SK-N-DZ (cell line): ENCODE data around the gene RCAN1.
"Not testable (repeated sequence)": the region's sequence is repeated elsewhere in the genome, so short reads cannot be mapped to it uniquely, and the experiment has no call there.

Experiments
- DNase-seq: peaks from one replicate; pipeline ENCODE4 v3.0.0-alpha.2; 2015; ENCODE audit warnings: low spot score

Gene RCAN1

DNA sequence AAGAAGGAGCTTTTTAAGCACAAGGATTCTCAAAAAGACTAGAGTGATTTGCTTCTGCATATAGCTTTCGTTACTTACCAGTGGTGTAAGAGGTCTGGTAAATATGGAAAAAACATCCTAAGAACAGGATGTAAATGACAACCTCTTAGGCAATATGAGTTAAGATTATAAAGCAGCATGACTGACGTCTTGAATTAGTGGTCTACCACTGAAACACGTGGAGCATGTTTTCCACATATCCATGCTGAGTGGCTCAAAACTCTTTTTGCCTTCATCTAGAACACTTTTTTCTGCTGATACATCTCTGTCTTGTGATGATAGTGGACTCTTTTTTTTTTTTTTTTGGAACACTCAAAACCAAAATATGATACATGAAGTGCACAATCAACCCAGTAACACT is 44.6 kb downstream of the RCAN1 start:
- no peak for DNase-seq

DNA sequence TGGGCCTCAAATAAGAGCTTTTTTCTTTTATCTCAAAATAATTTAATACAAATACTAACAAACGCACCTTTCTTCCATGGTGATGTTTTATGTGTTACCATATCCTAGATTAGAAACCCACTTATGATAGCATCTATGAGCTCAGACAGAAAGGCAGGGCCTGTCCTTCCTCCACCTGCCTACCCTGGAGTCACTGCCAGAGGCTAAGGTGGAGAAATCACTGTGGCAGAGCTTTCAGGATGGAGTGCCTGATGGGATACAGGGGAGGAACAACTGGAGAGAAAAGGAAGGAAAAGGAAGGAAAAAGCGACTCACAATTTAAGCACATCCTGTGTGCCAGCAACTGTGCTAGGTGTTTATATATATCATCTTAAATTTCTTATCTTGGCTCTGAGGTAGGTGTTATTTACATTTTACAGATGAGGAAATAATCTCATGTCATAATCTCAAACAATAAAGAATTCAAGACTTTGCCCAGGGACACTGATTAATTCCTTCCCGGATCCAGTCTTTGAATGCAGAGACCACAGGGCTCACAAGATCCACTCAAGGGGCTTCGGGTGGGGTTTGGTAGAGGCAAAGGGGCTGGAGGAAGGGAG is 45.4 kb downstream of the RCAN1 start:
- DNase-seq = no peak

DNA sequence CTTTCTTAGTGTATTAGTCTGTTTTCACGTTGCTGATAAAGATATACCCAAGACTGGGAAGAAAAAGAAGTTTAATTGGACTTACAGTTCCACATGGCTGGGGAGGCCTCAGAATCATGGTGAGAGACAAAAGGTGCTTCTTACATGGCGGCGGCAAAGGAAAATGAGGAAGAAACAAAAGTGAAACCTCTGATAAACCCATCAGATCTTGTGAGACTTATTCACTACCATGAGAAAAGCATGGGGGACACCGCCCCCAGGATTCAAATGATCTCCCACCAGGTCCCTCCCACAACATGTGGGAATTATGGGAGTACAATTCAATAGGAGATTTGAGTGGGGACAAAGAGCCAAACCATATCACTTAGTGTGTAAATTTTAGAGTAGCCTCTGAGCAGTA is 46.1 kb downstream of the RCAN1 start:
- not testable (repeated sequence) for DNase-seq

DNA sequence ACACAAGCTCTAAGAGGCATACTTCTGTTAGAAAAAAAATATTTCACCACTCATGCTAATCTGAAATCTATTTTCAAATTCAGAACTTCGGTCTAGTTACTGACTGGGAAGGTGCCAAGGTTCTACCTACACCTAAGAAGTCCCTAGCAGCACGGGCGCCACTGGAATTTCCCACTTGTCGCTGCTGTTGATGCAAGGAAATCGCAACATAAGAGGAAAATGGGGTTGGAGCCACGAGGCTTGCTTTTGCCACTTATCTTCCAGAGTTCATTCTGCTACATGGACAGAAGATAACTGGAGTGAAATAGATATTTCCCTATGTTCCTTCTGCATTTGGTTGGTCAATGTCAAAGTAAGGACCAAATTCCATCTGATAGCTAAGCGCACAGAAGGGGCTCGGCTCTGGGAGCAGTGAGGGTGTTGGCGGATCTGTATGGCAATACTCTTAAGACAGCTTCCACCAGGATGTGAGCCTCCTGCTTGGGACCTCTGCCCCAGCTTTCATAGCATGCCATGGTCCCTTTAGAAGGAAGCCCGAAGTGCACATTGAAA is 47.2 kb downstream of the RCAN1 start:
- DNase-seq = no peak

DNA sequence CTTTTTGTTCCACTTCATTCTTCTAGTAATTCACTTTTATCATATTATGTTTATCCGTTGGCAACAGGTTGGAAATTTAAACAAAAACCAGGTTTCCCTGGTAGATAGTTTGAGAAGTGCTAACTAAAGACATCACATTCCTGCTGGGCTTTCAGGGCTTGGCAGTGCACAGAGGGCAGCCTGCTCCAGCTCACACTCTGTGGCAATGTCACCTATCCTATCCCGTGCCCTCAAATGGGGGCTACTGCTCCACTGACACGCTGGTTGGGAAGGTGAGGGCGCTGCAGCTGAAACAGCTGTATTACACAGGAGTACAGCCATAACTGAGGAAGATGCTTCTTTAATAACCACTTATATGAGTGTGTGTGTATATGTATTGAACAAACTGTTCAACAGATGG is 49.7 kb downstream of the RCAN1 start:
- no peak for DNase-seq

DNA sequence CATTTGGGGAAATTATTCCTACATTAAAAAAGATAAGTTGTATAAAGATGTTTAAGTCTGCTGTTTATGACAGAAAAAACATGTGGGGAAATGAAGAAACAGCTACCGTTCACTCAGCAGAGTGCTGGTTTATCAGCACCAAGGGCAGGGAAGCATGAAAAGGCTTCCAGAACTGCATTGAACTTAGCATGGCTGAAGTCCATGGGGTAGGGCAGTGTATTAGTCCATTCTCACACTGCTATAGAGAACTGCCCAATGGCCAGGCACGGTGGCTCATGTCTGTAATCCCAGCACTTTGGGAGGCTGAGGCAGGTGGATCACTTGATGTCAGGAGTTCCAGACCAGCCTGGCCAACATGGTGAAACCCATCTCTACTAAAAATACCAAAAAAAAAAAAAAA is 51.5 kb downstream of the RCAN1 start:
- not testable (repeated sequence) for DNase-seq

DNA sequence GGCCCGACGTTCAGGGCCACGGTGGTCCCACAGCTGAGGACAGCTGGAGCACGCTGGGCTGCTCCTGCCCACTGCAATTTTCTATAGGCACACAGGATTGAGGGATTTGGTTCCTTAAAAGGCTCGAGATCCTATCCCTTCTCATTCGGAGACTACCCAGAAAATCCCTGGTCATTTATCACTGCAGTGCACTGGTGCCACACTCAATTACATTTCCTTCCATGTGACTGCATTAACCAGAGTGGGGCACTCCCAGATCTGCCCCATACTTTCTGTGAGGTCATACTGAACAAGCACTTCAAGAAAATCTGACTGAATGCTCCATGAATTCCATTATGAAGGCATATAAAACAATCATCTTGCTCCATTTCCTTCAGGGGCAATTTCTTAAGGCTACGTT is 53.1 kb downstream of the RCAN1 start:
- DNase-seq = no peak

DNA sequence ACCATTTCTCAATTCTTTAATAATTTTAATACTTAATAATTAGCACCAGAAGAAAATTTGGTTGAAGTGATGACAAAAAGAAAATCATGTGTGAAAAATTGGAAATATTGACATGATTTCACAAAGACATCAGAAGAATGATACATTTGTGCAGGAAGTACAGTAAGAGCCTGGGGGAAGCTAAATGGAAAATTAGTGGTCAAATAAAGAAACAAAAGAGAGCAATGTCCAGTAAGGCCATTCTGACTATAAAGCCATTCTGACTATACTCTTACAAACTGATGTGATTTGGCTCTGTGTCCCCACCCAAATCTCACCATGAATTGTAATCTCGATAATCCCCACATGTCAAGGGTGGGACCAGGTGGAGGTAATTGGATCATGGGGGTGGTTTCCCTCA is 54.3 kb downstream of the RCAN1 start:
- no peak for DNase-seq

DNA sequence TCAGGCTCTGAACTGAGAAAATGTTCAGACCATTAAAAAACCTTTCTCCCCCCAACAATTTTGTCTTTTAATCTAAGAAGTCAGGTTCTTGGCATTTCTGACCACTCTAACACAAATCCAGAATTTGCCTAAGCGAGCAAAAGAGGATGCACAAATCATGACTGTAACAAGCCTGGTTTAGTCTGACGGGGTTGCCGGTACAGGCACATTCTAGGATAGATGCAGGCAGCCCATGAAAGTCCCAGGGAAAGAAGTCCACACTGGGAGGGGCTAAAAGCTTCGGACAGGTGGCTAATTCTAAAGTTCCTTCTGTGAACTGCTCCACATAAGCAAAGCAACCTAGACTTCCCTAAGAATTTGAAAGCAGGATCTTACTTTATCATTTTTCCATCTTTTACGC is 54.9 kb downstream of the RCAN1 start:
- no peak for DNase-seq

DNA sequence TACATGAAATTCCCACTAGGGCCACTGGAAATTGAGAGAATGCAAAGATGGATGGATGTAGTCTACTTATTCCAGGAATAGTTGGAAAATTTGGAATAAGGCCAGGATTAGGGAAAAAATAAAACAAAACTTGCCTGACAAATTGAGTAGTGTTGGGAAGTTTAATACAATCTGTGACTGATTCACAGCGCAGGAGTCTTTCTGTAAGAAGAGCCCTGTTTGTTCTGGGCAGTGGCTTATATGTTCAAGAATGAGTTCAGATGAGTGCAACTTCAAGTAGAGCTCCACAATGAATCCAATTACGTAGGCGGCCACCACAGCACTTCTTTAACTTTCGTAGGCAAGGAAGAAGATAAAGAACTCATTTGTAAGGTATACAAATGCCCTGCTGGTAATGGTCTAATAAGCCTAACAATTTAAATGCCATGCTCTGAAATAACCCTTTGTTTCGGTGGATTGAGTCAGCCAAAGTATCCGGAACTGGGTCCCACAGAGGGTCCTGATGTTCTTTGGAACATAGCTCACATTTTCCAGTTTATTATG is 55.8 kb downstream of the RCAN1 start:
- DNase-seq = no peak

DNA sequence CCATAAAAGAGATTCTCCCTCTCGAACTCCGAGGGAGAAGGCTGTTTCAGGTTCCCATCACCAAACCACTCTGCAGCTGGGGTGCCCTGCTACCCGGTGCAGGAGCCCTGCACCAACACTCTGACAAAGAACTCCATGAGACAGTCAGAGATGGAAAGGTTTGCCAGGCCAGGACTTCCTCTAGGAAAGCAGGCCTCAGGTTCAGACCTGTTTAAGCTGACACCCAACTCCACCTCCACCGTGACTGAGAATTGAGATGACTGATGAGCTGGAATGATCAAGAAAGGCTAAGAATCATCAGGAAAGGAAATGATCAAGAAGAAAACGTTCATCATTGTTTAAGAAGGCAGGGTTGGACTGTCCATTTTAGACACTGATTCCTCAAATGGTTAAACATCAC is 56.7 kb downstream of the RCAN1 start:
- DNase-seq = no peak

DNA sequence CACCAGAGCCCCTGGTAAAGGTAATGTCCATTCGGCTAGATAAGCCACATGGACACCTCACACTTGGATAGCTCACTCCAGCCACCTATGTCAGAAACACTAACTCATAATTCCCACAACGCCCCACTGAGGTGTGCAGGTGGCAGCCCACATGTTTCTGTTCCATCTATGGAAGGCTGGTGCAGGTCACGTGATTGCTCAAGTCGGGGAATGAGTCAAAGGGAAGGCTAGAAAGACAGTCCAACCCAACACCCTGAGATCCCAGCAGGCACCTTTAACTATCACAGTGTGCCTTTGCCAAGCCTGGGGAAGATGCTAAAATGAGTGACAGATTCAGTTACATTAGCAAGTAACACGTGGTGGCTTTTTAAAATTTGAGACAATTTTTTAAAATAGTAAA is 57.7 kb downstream of the RCAN1 start:
- DNase-seq = no peak

DNA sequence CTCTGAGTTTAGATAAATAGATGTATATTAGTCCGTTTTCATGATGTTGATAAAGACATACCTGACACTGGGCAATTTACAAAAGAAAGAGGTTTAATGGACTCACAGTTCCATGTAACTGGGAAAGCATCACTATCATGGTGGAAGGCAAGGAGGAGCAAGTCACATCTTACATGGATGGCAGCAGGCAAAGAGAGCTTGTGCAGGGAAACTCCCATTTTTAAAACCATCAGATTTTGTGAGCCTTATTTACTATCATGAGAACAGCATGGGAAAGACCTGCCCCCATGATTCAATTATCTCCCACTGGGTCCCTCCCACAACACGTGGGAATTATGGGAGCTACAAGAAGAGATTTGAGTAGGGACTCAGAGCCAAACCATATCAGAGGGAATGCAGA is 60.2 kb downstream of the RCAN1 start:
- DNase-seq = not testable (repeated sequence)

DNA sequence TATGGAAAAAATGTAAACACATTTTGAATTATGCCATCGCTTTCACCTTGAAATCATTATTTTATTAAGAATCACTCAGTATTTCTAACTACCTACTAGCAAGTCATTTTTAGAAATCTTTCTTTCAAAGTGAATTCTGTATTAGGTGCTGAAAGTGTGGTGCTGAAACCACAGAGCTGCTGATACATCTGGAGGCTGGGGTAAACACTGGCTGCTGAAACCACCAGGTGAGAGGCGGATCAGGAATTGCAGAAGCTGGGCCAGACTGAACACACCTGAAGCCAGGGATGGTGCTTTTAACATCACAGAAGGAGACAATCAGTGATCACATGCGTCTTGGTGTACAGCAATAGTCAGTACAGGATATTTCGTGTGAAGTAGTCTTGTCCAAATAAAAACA is 60.7 kb downstream of the RCAN1 start:
- no peak for DNase-seq

DNA sequence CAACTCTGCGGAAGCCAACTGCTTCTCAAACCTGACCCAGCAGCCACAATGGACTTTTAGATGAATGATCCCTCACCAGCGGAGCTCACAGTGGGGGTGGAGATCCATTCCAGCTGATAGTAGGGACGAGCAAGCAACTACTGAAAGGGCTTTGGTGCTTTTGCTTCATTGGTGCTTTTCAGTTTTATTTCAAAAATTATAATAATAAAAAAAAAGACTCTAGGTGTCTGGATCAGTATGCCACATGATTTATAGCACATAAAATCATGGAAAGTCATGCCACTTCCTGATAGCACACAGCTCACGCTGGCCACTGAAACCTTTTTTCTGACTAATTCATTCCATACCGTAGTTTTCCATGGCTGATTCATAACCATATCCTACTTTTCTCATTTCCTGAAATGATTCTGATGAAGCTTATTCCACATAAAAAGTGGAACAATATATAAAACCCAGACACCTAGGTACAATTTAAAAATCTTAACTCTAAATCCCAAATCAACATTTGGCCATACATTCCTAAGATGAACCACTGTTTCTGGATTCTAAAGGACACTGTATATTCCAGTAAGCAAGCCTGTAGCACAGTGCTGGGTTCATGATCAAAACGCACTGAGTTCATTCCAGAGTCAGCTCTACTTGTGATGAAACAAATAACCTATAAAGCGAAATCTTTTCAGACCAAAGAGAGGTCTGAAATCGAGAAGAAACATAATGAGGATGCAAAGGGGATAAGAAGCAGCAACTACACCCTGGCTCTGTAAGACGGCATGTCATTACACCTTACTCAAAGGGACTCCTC is 61.6 kb downstream of the RCAN1 start:
- no peak for DNase-seq

DNA sequence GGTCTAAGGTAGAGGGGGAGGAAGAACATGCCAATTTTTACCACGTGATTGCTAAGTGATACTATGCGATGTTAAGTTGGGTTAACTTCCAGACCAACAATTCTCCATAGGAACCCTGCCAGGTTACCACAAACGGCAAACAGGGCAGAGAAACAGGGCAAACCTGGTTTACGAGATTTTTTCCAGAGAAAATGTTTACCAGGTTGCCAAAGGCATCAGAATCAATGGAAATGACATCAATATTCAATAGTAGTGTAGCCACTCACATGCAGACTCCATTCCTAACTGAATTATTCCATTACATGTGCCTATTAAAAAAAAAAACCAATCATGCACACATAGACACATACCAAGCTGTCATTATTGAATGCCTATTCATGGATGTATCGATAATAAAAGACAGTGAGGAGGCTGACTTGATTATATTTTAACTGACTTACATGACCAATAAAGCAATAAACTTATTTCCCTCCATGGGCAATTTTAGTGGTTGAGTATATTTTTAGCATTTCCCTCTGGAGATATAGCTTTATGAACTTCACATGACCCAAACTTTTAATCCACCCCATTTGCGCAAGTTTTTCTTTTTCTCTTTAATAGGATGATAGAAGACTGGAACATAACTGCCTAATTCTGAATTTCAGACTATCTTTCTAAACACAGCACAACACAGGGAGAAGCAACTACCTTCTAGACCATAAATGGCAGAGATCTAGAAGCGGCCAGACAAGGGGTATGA is 62.4 kb downstream of the RCAN1 start:
- no peak for DNase-seq

DNA sequence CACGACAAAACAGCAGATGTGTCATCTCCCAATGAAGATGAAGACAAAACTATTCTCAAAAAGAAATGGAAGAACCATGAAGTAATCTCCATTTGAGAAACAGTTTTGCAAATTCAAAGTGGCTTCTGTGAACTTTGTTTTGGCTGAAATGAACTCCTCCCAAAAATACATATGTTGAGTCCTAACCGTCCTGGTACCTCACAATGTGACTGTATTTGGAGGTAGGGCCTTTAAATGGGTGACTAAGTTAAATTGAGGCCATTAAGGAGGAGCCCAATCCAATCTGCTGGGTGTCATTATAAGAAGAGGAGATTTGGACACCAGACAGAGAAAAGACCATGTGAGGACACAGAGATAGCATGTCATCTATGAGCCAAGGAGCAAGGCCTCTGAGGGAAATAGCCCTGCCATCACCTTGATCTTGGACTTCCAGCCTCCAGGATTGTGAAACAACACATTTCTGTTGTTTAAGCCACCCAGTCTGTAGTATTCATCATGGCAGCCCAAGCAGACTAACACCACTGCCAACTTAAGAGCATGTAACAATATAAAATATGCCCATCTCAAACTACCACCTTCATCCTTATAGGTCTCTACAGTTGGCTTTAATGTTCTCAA is 64.6 kb downstream of the RCAN1 start:
- DNase-seq = no peak

DNA sequence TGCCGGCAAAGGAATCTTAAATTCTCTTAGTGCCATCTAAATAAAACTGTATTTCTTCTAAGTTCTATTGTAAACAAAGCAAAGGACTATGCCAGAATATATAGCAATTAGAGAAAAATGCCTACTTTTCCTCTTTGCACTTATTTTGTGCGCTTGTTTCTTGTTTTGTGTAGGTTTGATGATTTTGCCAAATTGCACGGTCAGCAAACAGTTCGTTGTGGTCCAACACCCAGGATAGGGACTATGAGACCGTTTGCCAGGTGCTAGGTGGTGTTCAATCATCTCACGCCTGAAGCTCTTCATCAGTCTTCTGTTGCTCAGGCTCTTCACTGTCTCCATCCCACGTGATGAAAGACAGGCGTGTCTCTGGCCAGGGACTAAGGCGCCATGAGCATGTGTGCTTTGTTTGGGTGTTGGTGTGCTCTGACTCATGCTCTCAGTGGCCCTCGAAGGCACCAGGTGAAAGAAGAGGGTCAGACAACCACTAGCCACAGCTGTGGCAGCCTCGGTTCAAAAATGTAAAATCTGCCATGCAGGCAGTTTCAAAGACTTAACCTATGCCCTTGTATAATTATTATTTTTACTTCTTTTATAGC is 66.0 kb downstream of the RCAN1 start:
- DNase-seq = no peak

DNA sequence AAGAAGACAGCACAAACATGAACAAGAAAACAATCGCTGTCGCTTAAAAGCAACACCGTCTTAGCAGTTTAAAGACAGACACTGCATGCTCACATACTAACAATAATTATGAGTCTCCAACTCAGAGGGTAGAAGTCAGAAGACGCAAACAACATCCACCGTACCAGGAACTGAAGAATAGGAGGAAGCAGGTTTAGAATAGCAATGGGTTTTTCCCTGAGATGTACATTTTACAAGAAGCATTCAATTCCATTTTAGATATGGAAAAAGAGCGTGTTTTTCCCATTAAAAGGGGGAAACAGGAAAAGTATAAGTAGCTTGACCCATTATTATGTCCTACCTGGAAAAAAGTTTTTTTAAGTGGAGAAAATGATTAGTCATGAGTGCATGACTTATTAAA is 68.4 kb downstream of the RCAN1 start:
- no peak for DNase-seq

DNA sequence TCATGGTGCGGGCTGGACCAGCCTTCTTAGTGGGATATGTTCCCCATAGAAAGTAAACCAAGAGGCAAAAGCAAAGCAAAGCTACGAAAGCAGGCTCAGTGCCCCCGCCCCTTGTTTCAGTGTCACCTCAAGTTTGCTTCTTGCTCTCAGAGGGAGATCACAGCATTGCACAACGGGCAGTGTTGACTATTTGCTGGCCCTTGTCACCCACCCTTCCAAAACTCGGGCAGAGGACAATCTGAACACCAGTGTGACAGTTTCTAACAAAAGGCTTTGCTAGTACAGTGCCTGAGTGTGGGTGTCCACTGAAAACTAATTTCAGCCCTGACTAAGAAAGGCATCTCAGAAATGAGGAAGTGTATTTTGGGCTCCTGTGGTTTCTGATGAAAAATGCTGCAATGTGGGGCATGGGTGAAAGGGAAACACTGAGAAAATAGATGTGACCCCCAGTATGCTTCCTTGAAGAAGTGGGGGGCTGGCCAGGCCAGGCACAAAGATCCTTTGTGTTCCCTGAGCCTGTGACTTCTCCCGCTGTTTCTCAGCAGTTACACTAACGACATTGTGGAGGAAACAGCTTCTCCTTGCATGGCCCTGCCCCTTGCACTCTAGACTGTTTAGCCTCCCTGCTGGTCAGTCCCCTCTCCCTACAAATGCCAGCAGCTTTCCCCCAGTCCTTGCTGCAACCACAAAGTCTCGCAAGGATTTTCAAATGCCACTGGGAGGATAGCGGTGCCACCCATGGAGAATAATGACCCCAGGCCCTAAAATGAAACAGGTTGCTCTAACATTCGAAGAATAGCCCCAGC is 69.6 kb downstream of the RCAN1 start:
- no peak for DNase-seq
